Measurements from ENCODE around the gene MYO7B.

GRCh38 chr2:127531221-127531648 is 4.2 kb upstream of the MYO7B start:
- TF ChIP-seq POLR2A (IDR thresholded peaks at IDR 0.05) (no peak), CTCF (IDR thresholded peaks at IDR 0.05) (no peak)

Data from uterus (tissue), 2 donors.